ENCODE data around the gene HNRNPF. TPM values are rescaled to one million over a fixed set of nuclear protein-coding genes. Genes with fewer than 3 reads are reported as not detected.
"Not testable (repeated sequence)": the region's sequence is repeated elsewhere in the genome, so short reads cannot be mapped to it uniquely, and the experiment has no call there.

The HNRNPF gene, protein sequence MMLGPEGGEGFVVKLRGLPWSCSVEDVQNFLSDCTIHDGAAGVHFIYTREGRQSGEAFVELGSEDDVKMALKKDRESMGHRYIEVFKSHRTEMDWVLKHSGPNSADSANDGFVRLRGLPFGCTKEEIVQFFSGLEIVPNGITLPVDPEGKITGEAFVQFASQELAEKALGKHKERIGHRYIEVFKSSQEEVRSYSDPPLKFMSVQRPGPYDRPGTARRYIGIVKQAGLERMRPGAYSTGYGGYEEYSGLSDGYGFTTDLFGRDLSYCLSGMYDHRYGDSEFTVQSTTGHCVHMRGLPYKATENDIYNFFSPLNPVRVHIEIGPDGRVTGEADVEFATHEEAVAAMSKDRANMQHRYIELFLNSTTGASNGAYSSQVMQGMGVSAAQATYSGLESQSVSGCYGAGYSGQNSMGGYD
- total RNA-seq, result 100 to 1,000 TPM; 145 to 177 (median 160) TPM

DNA sequence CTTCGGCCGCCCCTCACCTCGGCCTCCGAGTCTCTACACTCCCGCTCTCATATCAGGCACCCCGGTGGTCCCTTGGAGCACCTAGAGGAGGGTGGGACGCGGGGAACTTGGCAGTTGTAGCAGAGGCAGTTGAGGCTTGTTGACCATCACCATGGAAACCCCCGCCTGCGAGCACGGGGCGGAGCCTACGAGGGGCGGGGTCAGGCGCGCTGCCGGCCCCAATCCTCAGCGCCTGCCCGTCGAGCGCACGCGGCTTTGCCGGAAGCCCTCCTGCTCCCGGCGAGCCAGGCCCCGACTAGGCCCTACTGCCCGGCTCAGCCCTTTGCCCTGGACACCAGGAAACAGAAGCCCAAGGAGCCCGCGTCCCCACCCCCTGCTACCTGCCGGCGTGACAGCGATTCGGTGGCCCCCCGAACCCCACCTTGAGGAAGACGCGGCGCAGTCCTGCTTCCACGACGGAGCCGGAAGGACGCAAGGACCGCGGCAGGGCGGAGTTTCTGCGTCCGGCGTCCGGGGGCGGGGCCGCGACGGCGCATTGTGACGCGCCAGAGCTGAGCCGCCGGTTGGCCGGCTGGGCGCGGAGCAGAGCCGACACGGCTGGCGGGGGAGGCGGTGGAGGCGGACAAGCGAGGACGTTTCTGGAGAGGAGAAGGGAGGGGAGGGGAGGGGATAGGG is at the start of gene HNRNPF:
Gene HNRNPF (minus strand): TSS at position 477 of the 675 bp plus-strand sequence. CDS start 21,302 bp downstream, outside the sequence.
- H3K36me3 ChIP-seq, result no peaks in the 10 kb centered on the region
- peak within 1 kb of the TSS; percentile 99 to 100 (median 99) for H3K27ac ChIP-seq
- no peaks in the 10 kb centered on the region for H3K9me3 ChIP-seq
- no peaks in the 10 kb centered on the region for H3K27me3 ChIP-seq
- H3K4me3 ChIP-seq, result peak within 1 kb of the TSS; percentile 67 to 80 (median 77)
- peaks cover 0 to 25% (median 16%) of the 10 kb centered on the region in 4 donors for H3K4me1 ChIP-seq
- peak; percentile 91 to 98 for TF ChIP-seq POLR2A (IDR thresholded peaks at IDR 0.05)
- TF ChIP-seq, protein P1, sequence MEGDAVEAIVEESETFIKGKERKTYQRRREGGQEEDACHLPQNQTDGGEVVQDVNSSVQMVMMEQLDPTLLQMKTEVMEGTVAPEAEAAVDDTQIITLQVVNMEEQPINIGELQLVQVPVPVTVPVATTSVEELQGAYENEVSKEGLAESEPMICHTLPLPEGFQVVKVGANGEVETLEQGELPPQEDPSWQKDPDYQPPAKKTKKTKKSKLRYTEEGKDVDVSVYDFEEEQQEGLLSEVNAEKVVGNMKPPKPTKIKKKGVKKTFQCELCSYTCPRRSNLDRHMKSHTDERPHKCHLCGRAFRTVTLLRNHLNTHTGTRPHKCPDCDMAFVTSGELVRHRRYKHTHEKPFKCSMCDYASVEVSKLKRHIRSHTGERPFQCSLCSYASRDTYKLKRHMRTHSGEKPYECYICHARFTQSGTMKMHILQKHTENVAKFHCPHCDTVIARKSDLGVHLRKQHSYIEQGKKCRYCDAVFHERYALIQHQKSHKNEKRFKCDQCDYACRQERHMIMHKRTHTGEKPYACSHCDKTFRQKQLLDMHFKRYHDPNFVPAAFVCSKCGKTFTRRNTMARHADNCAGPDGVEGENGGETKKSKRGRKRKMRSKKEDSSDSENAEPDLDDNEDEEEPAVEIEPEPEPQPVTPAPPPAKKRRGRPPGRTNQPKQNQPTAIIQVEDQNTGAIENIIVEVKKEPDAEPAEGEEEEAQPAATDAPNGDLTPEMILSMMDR (IDR thresholded peaks at IDR 0.05), result no peak
- DNase-seq, result peak; percentile 90 to 97 (median 97)

DNA sequence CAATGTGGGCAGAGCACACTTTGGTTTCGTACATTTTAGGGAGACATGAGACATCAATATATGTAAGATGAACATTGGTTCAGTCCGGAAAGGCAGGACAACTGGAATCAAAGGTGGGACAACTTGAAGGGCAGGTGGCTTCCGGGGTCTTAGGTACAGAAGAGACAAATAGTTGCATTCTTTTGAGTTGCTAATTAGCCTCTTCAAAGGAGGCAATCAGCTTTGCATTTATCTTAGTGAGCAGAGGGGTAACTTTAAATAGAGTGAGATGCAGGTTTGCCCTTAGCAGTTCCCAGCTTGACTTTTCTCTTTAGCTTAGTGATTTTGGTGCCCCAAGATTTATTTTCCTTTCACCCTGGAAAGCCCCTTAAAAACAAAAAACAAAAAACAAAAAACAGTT is 49.2 kb upstream of the HNRNPF start:
- no peak overlapping the region for H3K4me3 ChIP-seq
- H3K4me1 ChIP-seq, result peaks cover 0 to 24% (median 19%) of the 10 kb centered on the region in 4 donors
- H3K36me3 ChIP-seq, result no peaks in the 10 kb centered on the region
- H3K27me3 ChIP-seq, result no peaks in the 10 kb centered on the region
- TF ChIP-seq, protein P1 (IDR thresholded peaks at IDR 0.05), result no peak
- no peak for TF ChIP-seq POLR2A (IDR thresholded peaks at IDR 0.05)
- H3K9me3 ChIP-seq, result peaks cover 0 to 4% (median 0%) of the 10 kb centered on the region in 4 donors
- no peak for DNase-seq
- no peak overlapping the region for H3K27ac ChIP-seq

DNA sequence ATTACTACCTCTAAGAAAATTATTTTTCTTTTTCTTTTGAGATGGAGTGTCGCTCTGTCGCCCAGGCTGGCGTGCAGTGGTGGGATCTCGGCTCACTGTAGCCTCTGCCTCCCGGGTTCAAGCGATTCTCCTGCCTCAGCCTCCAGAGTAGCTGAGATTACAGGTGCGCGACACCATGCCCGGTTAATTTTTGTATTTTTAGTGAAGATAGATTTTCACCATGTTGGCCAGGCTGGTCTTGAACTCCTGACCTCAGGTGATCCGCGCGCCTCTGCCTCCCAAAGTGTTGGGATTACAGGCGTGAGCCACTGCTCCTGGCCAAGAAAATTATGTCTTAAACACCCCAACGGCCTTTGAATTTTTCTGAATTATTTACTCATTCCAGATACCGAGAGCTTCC is 47.6 kb upstream of the HNRNPF start:
- not testable (repeated sequence) for H3K4me3 ChIP-seq, H3K36me3 ChIP-seq, H3K27me3 ChIP-seq, DNase-seq, H3K9me3 ChIP-seq
- H3K4me1 ChIP-seq, result peaks cover 0 to 27% (median 26%) of the 10 kb centered on the region in 4 donors
- peak overlapping the region; percentile 84 to 94 (median 92) for H3K27ac ChIP-seq

DNA sequence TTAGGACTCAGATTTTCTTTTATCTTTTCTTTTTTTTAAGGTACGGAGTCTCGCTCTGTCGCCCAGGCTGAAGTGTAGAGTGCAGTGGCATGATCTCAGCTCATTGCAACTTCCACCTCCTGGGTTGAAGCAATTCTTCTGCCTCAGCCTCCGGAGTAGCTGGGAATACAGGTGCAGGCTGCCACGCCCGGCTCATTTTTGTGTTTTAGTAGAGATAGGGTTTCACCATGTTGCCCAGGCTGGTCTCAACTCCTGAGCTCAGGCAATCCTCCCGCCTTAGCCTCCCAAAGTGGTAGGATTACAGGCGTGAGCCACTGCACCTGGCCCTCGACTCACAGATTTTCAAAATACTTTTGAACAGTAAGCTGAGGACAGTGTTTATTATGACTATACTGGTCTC is 45.0 kb upstream of the HNRNPF start:
- H3K36me3 ChIP-seq, H3K27me3 ChIP-seq, H3K9me3 ChIP-seq: not testable (repeated sequence)
- H3K4me1 ChIP-seq, result peaks cover 0 to 30% (median 27%) of the 10 kb centered on the region in 4 donors
- peak overlapping the region in 1 of 4 donors; percentile 59 for H3K4me3 ChIP-seq
- DNase-seq, result peak in 1 of 3 donors; percentile 38
- peak overlapping the region; percentile 84 to 94 (median 92) for H3K27ac ChIP-seq

DNA sequence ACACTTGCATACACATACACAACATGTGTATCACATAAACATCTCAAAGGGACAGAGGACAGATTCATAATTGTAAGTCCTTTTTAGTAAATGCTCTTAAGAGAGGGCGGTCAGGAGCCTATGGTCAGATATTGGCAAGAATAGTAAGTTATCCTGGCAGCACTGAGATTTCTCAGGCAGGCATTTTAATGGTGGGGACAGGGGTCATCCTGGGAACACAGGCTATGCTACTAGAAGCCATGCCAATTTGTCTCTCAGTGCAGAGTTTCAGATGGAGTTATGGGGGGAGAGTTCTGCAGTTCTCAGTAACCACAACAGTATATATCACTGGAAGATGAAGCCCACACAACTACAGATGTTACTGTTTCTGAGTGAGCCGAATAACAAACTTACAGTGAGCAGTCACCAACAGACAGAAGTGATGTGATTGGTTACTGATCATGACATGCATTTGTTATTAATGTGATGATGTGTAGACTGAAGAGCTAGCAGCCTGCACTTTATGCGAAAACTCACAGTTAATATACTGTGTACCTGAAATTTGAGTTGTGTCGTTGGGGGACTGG is 44.4 kb upstream of the HNRNPF start:
- TF ChIP-seq, protein P1 (IDR thresholded peaks at IDR 0.05), result no peak
- TF ChIP-seq POLR2A (IDR thresholded peaks at IDR 0.05), result no peak
- Histone ChIP-seq H3K36me3 (no peaks in the 10 kb centered on the region), H3K4me3 (no peak overlapping the region), H3K4me1 (peaks cover 0 to 30% (median 27%) of the 10 kb centered on the region in 4 donors), H3K27me3 (no peaks in the 10 kb centered on the region), H3K9me3 (peaks cover 0 to 4% (median 0%) of the 10 kb centered on the region in 4 donors), H3K27ac (peak overlapping the region in 3 of 4 donors; percentile 25 to 93 (median 74))
- DNase-seq, result no peak

DNA sequence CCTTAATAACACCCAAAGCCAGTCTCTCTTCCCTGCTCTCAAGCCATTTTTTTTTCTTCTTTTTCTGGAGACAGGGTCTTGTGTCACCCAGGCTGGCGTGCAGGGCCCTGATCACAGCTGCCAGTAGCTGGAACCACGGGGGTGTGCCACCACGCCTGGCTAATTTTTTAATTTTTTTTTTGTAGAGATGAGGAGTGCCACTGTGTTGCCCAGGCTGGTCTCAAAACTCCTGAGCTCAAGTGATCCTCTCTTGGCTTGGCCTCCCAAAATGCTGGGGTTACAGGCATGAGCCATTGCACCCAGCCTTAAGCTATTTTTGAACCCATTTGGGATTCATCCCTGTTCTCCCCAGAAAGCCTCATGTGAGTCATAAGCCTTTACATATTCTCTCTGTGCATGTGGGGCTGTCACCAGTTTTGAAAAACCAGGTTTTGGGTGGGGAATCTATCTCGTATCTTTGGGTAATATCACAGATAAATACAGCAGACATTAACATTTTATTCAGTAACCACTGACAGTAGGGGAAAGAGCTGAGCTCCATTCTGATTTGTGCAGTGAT is 43.4 kb upstream of the HNRNPF start:
- no peaks in the 10 kb centered on the region for H3K27me3 ChIP-seq
- TF ChIP-seq, protein P1 (IDR thresholded peaks at IDR 0.05), result no peak
- no peak for TF ChIP-seq POLR2A (IDR thresholded peaks at IDR 0.05)
- peak overlapping the region in 3 of 4 donors; percentile 44 to 93 (median 74) for H3K27ac ChIP-seq
- H3K9me3 ChIP-seq, result peaks cover 0 to 4% (median 0%) of the 10 kb centered on the region in 4 donors
- no peaks in the 10 kb centered on the region for H3K36me3 ChIP-seq
- H3K4me1 ChIP-seq, result peaks cover 0 to 30% (median 27%) of the 10 kb centered on the region in 4 donors
- DNase-seq, result no peak
- no peak overlapping the region for H3K4me3 ChIP-seq

All from Peyer's patch (tissue), 4 donors.